IPS-NIHi7 (cell line): ENCODE data around the gene CFAP299.
"Not testable (repeated sequence)": the region's sequence is repeated elsewhere in the genome, so short reads cannot be mapped to it uniquely, and the experiment has no call there.

Source experiments
- DNase-seq: peaks from one replicate; pipeline ENCODE4 v3.0.0; 2012; ENCODE audit warnings: mixed read lengths; ENCODE audit errors: extremely low spot score

The CFAP299 gene

DNA sequence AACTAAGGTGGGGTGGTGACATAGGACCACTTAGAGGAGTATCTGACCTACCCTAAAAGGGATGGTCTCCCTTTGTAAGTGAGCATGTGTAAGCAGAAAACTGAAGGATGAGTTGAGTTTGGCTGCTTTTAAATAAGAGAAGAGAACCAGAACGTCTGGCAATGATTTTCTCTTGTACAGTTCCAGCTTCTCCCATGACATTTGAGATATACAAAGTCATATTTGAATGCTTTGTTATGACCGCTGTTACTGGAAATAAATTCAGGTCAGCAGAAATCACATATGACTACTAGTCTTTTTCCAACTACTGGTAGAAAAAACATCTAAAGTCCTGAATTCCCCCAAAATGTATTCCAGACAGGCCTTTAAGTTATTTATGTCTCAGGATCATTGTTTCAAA is 381.7 kb downstream of the CFAP299 start:
- no peak for DNase-seq

DNA sequence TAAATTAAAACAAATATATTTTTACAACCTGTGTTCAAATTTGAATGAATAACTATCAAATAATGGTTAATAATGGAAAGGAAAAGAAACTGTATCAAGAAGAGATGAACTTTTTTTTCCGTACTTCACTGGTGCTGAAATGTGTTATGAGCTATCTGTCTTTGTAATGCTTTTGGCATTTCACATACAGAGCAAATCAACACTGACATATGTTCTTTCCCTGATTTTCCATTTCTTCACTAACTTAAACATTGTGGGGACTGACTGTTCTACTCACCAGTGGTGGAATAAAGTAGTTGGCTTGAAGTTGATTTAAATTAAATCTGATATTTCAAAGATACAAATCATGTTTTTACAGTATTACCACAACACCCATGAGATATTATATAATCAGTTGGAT is 390.9 kb downstream of the CFAP299 start:
- no peak for DNase-seq

DNA sequence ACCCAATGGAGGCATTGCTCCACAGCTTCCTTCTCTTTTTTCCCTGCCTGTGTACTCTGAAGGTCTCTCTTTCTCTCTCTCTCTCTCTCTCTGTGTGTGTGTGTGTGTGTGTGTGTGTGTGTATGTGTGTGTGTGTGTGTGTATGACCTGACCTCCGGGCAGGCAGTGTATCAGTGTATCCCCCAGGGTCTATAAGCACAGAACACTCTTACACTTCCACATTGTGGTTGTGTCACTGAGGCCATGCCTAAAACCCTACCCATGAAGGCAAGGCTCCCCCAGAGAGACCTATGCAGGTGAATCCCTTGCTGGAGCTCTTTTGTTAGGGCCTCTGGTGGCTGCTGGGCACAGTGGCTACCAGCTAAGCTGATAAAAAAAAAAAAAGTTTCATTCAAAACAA is 394.6 kb downstream of the CFAP299 start:
- no peak for DNase-seq

DNA sequence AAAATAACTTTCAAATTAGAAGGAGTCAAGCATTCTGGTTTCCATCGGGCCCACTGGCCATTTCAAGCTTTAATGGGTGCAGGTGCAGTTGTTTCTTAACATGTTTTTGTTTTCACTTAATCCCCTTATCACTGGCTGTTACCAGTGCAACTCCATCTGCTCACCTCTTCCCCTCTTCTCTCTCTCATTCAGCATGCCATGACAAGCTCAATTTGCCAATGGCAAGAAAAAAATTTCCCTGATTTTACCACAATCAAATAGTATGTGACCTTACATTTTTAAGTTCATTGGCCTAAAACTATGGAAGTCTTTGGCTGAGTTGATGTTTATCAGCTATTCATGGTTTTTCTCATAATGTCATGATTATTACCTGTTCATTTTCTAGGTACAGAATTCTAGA is 395.9 kb downstream of the CFAP299 start:
- DNase-seq: no peak

DNA sequence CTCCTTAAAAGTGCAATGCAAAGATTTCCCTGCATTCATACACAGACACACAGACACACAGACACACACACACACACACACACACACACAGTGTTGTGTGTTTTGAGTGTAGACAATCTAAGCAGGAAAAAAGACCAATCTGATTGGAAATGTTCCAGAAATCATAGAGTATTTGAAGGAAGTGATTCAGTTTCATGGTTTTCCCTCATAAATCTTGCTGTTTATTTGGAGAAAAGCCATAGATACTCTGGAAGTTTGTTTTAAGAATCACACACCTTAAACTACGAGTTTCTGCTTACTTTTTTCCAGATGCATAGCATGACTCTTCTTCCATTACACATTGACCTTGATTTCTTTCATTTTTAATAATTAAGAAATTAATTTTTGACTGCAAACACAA is 396.5 kb downstream of the CFAP299 start:
- DNase-seq: no peak

DNA sequence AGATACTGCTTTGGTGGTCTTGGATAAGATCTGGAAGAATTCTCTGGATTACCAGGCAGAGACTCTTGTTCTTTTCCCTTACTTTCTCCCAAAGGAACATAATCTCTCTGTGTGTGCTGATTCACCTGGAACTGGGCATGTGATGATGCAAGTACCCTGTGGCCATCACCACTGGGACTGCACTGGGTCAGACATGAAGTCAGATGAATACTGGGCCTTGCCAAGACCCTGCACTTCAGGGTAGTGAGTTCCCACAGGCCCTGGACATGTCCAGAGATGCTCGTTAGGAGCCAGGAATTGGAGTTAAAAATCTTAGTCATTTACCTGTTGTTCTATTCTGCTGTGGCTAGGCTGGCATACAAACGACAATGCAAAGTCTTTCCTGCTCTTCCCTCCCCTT is 404.8 kb downstream of the CFAP299 start:
- no peak for DNase-seq

DNA sequence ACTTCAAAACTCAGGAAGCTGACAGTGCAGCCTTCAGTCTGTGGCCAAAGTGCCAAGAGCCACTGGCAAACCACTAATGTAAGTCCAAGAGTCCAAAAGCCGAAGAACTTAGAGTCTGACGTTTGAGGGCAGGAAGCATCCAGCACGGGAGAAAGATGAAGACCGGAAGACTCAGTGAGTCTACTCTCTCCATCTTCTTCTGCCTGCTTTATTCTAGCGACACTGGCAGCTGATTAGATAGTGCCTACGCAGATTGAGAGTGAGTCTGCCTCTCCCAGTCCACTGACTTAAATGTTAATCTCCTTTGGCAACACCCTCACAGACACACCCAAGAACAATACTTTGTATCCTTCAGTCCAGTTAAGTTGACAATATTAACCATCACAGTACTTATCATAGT is 414.0 kb downstream of the CFAP299 start:
- not testable (repeated sequence) for DNase-seq

DNA sequence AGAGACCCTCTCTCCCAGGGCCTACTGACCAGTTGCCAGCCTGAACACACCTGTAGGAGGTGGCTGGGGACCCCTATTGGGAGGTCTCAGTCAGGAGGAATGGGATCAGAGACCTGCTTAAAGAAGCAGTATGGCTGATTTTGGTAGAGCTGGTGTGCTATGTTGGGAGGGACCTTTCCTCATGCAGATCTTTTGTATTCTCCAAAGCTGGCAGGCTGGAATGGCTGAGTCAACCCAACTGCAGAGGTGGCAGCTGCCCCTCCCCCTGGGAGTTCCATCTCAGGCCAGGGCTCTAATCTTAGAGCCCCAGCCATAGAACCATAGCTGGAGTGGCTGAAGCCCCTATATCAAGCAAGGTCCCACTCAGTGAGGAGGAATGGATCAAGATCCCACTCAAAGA is 415.7 kb downstream of the CFAP299 start:
- DNase-seq: no peak

DNA sequence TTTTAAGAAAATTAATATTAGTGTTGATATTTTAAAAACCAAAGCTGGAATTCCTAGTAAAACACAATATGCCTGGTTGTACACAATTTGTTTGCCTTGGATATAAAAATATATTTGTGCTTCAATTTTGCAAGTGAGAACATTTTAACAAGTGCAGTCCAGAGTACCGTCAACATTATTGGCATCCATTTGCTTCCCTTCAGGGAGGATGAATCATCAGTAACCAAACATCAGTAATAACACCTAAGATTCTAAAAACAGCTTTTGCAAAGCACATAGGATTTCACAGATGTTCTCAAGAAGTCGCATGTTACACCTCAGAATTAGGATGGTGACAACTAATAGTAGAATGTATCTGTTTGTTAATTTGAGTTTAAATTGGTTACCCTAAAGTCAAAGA is 432.4 kb downstream of the CFAP299 start:
- DNase-seq: no peak

DNA sequence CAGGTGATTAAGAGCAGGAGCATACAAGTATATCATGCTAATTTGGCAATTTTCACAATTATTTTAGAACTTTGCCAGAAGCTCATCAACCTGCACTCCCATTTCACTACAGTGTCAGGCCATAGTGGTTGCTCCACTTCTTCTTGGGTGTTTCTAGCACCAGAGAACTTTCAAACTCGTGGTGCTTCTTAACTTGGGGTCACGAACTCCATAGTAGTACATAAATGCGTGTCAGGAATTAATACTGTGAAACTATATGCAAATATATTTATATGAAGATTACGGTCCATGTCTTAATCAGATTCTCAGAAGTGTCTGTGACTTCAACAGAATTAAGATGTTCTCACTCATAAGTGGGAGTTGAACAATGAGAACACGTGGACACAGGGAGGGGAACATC is 440.6 kb downstream of the CFAP299 start:
- no peak for DNase-seq

DNA sequence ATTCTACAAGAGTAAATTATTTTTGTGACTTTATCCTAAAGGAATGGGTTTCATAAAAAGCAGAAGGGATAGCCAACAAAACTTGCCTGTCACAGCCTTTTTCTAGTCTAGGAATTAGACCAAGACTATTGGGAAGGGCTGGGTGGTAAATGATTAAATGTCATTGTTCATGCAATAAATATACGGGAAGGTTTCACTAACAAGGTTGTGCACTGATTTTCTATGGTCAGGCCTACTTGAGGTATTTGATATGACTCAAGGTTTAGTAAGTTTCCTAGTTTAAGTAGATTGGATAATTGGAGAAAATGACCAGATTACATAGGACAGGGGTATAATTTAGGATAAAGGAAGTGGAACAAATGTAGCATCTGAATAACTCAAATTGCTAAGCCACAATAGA is 445.9 kb downstream of the CFAP299 start:
- no peak for DNase-seq

DNA sequence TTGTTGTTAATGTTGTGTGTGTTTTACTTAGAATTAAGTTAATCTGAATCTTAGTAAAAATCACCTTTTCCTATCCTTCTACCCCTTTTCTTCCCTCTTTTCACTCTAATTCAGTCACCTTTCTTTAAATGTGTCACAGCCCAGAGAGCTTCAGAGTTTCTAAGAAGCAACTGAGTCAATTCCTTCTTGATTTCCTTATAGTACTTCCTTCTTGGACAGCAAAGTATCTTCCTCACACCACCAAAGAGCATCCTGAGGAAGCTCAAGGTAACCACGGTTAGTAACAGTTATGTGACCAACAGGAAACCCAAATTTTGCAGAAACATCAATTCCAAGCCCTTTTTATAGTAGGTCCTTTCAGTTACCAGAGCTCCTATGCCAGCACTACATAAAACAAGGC is 451.8 kb downstream of the CFAP299 start:
- no peak for DNase-seq

DNA sequence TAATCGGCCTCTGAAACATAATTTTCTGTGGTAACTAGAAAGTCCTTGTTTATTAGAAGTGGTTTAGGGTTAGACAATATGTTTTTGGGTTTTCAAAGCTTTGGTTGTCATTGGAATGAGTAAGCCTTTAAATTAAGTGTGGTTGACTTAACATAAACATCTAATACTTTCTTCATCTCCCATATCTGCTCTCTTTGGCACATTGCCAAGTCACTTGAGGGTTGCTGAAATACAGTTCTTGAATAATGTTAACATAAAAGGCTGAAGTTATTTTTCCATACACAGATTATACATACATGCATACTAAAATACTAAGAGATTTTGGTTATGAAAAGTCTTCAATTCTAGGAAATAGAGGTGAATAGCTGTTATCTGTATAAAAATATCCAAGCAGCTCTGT is 453.3 kb downstream of the CFAP299 start:
- DNase-seq: no peak

DNA sequence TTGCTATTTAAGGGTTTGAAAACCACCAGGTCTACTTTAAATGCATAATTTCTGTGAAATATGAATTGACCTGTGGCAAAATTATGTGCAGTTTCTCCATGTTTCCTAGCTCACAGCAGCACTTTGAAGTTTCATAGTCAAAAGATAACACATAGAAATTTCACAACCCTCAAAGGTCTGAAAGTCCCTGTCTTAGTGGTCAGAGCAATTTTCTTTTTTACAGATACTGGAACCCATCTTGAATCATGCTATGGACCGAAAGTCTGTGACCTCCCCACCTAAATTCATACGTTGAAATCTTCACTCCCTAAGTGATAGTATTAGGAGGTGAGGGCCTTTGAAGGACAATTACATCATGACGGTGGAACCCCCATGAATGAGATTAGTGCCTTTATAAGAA is 454.6 kb downstream of the CFAP299 start:
- no peak for DNase-seq

DNA sequence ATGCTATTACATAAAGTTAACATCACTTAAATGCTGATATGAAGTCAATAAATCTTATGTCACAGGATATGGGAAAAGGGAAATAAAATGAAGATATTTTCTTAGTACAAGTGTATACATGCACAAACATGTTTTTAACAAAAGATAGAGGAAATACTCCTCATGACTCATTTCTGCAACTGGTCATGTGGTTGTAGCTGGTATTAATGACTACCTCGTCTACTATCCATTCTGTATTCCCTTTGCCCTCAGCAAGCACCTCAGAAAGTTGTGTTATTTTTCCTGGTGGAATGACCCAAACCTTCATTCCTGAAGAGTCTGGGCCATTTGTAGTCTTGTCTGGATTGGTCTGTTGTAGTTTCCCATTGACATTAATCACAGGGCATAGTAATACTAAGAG is 458.1 kb downstream of the CFAP299 start:
- not testable (repeated sequence) for DNase-seq

DNA sequence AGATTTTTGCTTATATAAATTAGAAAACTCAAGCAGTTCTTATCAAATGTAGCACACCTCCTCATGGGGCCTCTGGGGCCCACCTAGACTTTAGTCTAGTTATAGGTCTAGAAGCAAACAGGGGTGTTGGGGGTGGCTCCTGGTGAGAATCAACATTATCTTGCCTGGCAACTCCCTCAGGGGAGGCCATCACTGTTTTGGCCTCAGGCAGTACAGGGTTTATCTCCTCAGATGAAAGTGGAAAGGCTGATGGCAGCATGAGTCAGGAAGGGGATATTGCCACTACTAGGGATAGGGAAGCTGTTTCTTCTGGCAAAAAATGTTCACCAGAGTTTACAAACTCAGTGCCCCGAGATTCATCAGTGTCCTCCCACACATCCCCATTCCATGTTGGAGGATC is 462.6 kb downstream of the CFAP299 start:
- no peak for DNase-seq

DNA sequence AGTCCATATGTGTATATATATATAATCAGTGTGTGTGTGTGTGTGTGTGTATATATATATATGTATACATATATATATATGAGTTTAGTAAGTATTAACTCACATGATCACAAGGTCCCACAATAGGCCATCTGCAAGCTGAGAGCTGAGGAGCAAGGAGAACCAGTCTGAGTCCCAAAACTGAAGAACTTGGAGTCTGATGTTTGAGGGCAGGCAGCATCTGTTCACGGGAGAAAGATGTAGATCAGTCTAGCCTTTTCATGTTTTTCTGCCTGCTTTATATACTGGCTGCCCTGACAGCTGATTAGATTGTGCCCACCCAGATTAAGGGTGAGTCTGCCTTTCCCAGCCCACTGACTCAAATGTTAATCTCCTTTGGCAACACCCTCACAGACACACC is 465.2 kb downstream of the CFAP299 start:
- DNase-seq: not testable (repeated sequence)

DNA sequence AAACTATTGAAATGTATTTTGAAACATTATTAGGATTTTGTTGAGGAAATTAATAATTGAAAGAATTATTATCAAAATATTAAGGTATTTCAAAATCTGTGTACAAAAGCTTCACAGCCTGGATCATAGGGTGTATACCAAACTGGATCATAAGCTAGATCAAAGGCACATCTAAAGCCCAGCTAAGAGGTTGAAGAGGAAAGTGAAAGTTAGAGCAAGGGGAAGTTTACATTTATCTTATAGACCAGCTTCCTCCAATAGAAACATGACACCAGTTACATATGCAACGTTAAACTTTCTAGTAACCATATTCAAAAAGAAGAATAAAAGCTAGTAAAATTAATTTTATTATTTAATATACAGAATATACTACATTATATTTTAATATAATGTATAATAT is 467.8 kb downstream of the CFAP299 start:
- DNase-seq: no peak

DNA sequence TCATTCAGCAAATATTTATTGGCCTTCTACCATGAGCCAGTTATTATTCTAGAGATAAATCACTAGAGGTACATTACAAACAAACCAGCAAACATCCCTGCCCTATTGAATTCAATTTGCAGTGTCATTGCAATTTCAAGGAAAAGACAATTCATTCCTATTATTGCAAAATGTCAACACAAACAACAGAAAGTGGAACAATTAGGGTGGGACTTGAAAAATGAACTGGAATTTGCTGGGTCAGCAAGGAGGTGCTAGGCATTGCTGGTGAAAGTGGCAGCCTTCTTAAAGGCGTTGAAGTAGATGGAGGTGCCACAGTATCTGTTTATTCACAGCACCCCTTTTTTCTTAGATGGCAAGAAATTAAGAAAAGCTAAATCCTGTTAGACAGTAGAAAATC is 470.9 kb downstream of the CFAP299 start:
- DNase-seq: no peak

DNA sequence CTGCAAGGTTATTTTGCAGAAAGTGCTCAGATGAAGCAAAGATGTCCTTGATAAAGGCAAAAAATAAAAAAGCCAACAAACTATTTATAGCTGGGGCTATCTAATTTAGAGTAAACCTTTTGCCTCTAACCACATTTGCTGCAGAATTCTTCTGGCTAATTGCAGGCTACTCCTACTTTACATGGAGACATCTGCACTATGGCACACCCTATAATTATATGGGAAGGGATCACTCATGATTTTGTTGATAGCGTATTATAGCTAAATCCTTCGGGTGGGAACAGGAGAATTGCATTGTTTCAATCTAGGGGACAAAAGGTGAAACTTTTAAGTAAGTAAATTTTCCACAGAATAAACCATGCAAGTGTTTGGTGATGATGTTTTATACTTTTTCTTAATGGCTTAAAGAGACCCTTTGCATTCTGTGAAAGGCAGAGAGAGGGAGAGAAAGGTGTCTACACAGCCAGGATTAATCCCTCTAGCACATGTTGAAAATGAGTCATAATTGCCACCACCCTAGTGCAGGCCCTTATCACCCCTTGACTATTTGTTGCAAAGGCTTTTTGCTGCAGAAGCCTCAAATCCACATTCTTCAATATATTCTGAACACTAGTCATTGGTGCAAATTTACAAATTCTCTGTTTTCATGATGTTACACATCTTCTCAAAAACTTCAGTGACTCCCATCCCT is 473.7 kb downstream of the CFAP299 start:
- DNase-seq: no peak

DNA sequence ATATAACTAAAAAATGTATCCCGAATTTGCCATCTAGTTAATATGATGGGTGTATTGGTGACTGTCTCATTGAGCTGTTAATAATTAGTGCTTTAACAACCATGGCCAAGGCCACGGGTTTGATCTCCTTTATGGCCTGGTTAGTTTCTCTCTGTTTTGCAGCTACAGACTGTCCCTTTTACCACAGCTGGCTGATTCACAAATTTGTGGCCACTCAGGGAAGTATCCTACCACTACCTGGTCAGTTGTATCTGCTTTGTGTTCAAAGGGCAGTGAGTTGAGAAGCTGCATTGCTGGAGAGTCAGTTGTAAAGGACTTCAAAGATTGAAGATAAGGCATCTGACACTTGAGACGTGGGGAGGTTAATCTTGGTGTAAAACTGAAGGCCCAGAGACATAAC is 475.9 kb downstream of the CFAP299 start:
- DNase-seq: no peak

DNA sequence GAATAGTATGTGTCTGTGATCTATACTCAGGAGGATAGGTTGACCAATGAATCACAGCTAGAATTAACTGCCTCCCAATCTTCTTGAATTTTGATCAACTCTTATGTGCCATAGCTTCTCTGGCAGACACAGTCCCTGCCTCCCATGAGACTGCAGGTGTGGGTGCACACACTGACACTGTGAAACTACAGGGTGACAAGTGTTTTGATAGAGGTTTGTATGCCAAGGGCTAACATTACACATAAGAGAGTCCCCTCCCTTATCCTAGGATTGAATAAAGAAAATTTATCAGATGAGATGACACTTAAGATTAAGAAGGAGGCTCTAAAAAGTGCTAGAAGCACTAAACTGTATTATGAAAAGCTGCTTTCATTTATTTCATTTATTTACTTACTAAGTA is 476.6 kb downstream of the CFAP299 start:
- DNase-seq: no peak

DNA sequence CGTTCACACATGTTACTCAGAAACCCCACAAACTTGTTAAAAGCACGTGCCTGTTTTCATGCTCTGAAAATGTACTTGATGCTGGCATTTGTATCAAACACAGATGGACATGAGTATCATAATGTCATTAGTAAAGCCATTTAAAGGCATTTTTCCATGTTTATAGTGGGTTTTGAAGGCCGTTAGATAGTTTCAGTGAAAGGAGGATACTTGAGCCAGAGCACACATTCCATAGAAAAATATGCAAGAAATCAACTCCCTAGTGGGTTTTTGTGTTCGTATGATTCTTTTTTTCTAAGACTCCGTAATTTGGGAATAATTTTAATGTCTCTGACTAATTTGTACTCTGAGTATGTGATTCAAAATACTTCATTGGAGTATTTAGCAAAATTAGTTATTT is 478.7 kb downstream of the CFAP299 start:
- DNase-seq: no peak
